Activated B cell treated with CpG ODN at 0.5 μM for 24 hours (primary cell): ENCODE measurements around the gene FAM83G. TPM values are rescaled to one million over a fixed set of nuclear protein-coding genes. Genes with fewer than 3 reads are reported as not detected.
"Not testable (repeated sequence)": the region's sequence is repeated elsewhere in the genome, so short reads cannot be mapped to it uniquely, and the experiment has no call there.

ENCODE experiments used
- ATAC-seq: fragments of 200-7000 bp; cut with Tn5 transposase; one replicate; pipeline ENCODE4 v1.10.0; 2021; ENCODE audit warnings: low read depth, mild to moderate bottlenecking, moderate library complexity
- CTCF ChIA-PET: fragments of 350-600 bp; sonication (Branson Sonifier 250); formaldehyde crosslinking; loops from one replicate; lab custom pipeline; 2021; ENCODE audit warnings: antibody characterized with exemption; lab: Charles Lee
- POLR2A ChIA-PET: fragments of 350-600 bp; sonication (Branson Sonifier 250); formaldehyde crosslinking; loops from one replicate; lab custom pipeline; 2021; ENCODE audit warnings: antibody characterized with exemption; lab: Charles Lee
- DNase-seq: peaks from one replicate; pipeline ENCODE4 v3.0.0; 2022
- H3K27ac Mint-ChIP-seq: one replicate; pipeline ENCODE4 v1.8.0; 2020; ENCODE audit warnings: mixed read lengths
- H3K27me3 Mint-ChIP-seq: one replicate; pipeline ENCODE4 v1.8.0; 2021; ENCODE audit warnings: mixed read lengths
- H3K36me3 Mint-ChIP-seq: one replicate; pipeline ENCODE4 v1.8.0; 2021; ENCODE audit warnings: low read depth, mixed read lengths
- H3K4me1 Mint-ChIP-seq: one replicate; pipeline ENCODE4 v1.8.0; 2021; ENCODE audit warnings: mixed read lengths
- H3K4me3 Mint-ChIP-seq: one replicate; pipeline ENCODE4 v1.8.0; 2020; ENCODE audit warnings: mild to moderate bottlenecking, mixed read lengths
- H3K9me3 Mint-ChIP-seq: one replicate; pipeline ENCODE4 v1.8.0; 2020; ENCODE audit warnings: mixed read lengths
- intact Hi-C: fragments of 100-400 bp; cut with micrococcal nuclease; formaldehyde crosslinking; loops from one replicate; pipeline ENCODE4 v1.15.1; 2024
- total RNA-seq: library from RNA; stranded (reverse); gene quantifications from 2 replicates; pipeline ENCODE4 v1.2.3, GENCODE V29; 2022
- TF ChIP-seq, protein P1 (sequence below): fragments of 200-600 bp; IDR thresholded peaks from one replicate; pipeline ENCODE4 v1.8.0; 2022; ENCODE audit warnings: antibody characterized with exemption, mild to moderate bottlenecking

Gene FAM83G
- total RNA-seq, 1 donor from 2014 or later = 13.9 TPM

DNA sequence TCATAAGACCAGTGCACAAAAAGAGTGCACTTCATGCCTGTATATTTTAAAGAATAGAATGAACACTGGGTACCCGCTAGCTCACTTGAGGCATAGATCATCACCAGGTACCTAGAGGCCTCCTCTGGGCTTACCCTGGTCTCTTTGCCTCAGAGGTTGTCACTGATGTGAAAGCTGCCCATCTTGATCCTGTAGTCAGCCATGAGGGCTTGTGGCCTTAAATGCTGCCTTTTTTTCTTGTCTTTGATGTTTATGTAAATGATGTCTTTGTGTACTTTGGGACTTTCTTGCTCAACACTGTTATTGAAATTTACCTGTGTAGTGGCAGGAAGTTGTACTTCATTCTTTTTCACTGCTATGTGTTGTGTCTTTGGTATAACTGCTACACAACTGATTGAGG lies 79.4 kb downstream of the FAM83G start:
- Mint-ChIP-seq H3K4me3 (no peak overlapping the region), H3K4me1 (peaks cover 44% of the 10 kb centered on the region), H3K27ac (no peak overlapping the region), H3K9me3 (no peaks in the 10 kb centered on the region), H3K36me3 (peaks cover 42% of the 10 kb centered on the region), H3K27me3 (no peaks in the 10 kb centered on the region)
- POLR2A ChIA-PET = interaction anchor here (0.5 to 0.7 kb wide), 2 partner anchors 68 to 327 kb away, joined by 3 to 4 read pairs; no protein-coding TSS in a partner anchor
- no peak for ATAC-seq
- no peak for DNase-seq
- TF ChIP-seq, protein P1, sequence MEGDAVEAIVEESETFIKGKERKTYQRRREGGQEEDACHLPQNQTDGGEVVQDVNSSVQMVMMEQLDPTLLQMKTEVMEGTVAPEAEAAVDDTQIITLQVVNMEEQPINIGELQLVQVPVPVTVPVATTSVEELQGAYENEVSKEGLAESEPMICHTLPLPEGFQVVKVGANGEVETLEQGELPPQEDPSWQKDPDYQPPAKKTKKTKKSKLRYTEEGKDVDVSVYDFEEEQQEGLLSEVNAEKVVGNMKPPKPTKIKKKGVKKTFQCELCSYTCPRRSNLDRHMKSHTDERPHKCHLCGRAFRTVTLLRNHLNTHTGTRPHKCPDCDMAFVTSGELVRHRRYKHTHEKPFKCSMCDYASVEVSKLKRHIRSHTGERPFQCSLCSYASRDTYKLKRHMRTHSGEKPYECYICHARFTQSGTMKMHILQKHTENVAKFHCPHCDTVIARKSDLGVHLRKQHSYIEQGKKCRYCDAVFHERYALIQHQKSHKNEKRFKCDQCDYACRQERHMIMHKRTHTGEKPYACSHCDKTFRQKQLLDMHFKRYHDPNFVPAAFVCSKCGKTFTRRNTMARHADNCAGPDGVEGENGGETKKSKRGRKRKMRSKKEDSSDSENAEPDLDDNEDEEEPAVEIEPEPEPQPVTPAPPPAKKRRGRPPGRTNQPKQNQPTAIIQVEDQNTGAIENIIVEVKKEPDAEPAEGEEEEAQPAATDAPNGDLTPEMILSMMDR = no peak
- intact Hi-C loops = no loop called here
- CTCF ChIA-PET = interaction anchor here (1.1 kb wide), 1 partner anchor 11 kb away, joined by 3 read pairs; no protein-coding TSS in a partner anchor

DNA sequence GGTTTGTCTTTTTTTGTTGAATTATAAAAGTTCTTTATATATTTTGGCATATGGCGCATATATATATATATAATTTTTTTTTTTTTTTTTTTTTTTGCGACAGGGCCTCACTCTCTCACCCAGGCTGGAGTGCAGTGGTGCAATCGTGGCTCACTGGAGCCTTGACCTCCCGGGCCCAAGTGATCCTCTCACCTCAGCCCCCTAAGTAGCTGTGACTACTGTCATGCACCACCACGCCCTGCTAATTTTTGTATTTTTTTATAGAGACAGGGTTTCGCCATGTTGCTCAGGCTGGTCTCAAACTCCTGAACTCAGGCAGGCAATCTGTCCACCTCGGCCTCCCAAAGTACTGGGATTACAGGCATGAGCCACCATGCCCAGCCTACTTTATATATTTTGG lies 82.0 kb downstream of the FAM83G start:
- CTCF ChIA-PET = not testable (repeated sequence)
- Mint-ChIP-seq H3K27ac (peak overlapping the region; percentile 95), H3K4me1 (peaks cover 65% of the 10 kb centered on the region)

DNA sequence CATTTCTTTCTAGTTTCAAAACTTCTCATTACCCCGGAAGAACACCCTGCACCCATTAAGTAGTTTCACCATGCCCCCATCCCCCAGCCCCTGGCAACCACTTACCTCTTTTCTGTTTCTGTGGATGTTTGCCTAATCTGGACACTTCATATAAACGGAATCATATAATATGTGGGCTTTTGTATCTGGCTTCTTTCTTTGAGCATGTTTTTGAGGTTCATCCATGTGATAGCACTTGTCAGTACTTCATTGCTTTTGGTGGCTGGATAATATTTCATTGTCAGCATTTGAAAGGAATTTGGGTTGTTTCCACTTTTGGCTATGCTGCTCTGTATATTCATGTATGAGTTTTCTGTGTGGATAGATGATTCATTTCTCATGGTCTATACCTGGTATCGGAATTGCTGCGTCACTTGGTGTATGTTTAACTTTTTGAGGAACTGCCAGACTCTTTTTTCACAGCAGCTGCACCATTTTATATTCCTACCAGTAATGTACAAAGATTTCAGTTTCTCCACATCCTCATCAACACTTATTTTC lies 82.6 kb downstream of the FAM83G start:
- peaks cover 70% of the 10 kb centered on the region for H3K4me1 Mint-ChIP-seq
- H3K4me3 Mint-ChIP-seq = peak overlapping the region; percentile 79
- H3K9me3 Mint-ChIP-seq = no peaks in the 10 kb centered on the region
- ATAC-seq = peak; percentile 79
- intact Hi-C loops = no loop called here
- CTCF ChIA-PET = no interaction called here
- no peak for DNase-seq
- H3K27me3 Mint-ChIP-seq = no peaks in the 10 kb centered on the region
- POLR2A ChIA-PET = interaction anchor here (0.9 to 1.2 kb wide), 3 partner anchors 22 to 142 kb away, joined by 4 to 10 read pairs (median 5); partner anchors contain the start of gene PRPSAP2
- TF ChIP-seq, protein P1 = no peak
- peak overlapping the region; percentile 95 for H3K27ac Mint-ChIP-seq
- peaks cover 38% of the 10 kb centered on the region for H3K36me3 Mint-ChIP-seq

More for the DNA sequence above, 82.0 kb downstream of the FAM83G start:
- intact Hi-C loops, DNase-seq, H3K9me3 Mint-ChIP-seq, H3K27me3 Mint-ChIP-seq, ATAC-seq: not testable (repeated sequence)
- Mint-ChIP-seq H3K4me3 (peak overlapping the region; percentile 79), H3K36me3 (peaks cover 41% of the 10 kb centered on the region)
- POLR2A ChIA-PET = interaction anchor here (0.7 to 1.7 kb wide), 4 partner anchors 10 to 141 kb away, joined by 4 to 13 read pairs (median 8); partner anchors contain the start of gene PRPSAP2

DNA sequence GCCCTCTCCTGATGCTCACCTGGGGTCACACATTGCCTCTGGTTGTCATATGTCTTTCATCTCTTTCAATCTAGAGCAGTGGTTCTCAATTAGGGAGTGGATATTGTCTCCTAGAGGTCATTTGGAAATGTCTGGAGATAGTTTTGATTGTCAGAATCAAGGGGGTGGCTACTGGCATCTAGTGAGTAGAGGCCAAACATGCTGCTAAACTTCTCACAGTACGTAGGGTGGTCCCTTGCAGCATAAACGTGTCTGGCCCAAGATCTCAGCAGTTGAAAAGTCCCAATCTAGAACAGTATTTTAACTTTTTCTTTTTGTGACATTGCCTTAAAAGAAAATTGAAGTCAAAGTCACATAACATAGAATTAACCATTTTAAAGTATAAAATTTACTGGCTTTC lies 83.1 kb downstream of the FAM83G start:
- H3K27me3 Mint-ChIP-seq = no peaks in the 10 kb centered on the region
- no peak for ATAC-seq
- peaks cover 39% of the 10 kb centered on the region for H3K36me3 Mint-ChIP-seq
- CTCF ChIA-PET = no interaction called here
- intact Hi-C loops = no loop called here
- H3K27ac Mint-ChIP-seq = peak overlapping the region; percentile 95
- H3K4me3 Mint-ChIP-seq = peak overlapping the region; percentile 79
- DNase-seq = no peak
- H3K4me1 Mint-ChIP-seq = peaks cover 72% of the 10 kb centered on the region
- TF ChIP-seq, protein P1 = no peak
- POLR2A ChIA-PET = interaction anchor here (0.9 to 1.2 kb wide), 2 partner anchors 23 to 64 kb away, joined by 3 to 5 read pairs; partner anchors contain the start of gene PRPSAP2
- no peaks in the 10 kb centered on the region for H3K9me3 Mint-ChIP-seq

DNA sequence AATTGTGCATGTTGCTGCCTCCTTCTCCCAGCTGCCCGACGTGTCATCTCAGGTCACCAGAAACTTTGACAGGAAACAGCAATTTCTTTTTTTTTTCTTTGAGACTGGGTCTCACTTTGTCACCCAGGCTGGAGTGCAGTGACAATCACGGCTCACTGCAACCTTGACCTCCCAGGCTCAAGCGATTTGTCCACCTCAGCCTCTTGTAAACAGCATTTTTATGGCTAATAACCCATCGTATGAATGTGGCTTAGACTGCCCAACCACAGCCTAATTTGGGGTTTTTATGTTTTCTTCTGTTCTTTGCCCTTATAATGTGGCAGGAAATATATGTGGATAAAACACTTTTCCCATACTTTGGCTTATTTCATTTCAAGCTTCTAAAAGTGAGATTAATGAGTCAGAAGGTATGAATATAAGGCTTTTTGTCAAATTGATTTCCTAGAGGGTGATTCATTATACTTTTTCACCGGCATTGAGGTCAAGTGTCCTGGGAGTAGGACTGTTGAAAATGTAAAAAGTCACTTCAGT lies 83.6 kb downstream of the FAM83G start:
- Mint-ChIP-seq H3K9me3 (no peaks in the 10 kb centered on the region), H3K36me3 (peaks cover 42% of the 10 kb centered on the region), H3K27me3 (no peaks in the 10 kb centered on the region), H3K27ac (peak overlapping the region; percentile 95), H3K4me3 (peak overlapping the region; percentile 79), H3K4me1 (peaks cover 71% of the 10 kb centered on the region)
- ATAC-seq (peak; percentile 15), DNase-seq (no peak)
- TF ChIP-seq, protein P1 = no peak
- ChIA-PET CTCF (no interaction called here), POLR2A (interaction anchor here (0.9 to 1.2 kb wide), 3 partner anchors 23 to 62 kb away, joined by 3 to 4 read pairs (median 3); no protein-coding TSS in a partner anchor)
- intact Hi-C loops = no loop called here
